Fibroblast of pulmonary artery (primary cell): ENCODE measurements around the gene TSEN15.

Source experiments
- DNase-seq: peaks from one replicate; pipeline ENCODE4 v3.0.0-alpha.2; 2010; ENCODE audit warnings: low read depth
- H3K4me3 ChIP-seq: replicated peaks from 2 replicates; pipeline ENCODE4 v1.5.1; 2011; ENCODE audit warnings: low read depth, mild to moderate bottlenecking, control low read depth, low read length, moderate library complexity
- CTCF ChIP-seq: IDR thresholded peaks from 2 replicates; pipeline ENCODE4 v1.5.1; 2011; ENCODE audit warnings: mild to moderate bottlenecking, control low read depth, low read length, inconsistent platforms; ENCODE audit errors: missing control alignments

The TSEN15 gene

GRCh38 chr1:184075055-184076029 lies 23.8 kb downstream of the TSEN15 start:
- no peak overlapping the region for H3K4me3 ChIP-seq
- TF ChIP-seq CTCF: peak; percentile 65
- peak; percentile 83 for DNase-seq

- H3K4me3 ChIP-seq: no peak overlapping the region
- no peak for TF ChIP-seq CTCF
These were observed 27.2 kb downstream of the TSEN15 start for GRCh38 chr1:184078564-184079249.

GRCh38 chr1:184080309-184080708 lies 28.8 kb downstream of the TSEN15 start:
- H3K4me3 ChIP-seq: no peak overlapping the region
- TF ChIP-seq CTCF: no peak
- DNase-seq: no peak

More at GRCh38 chr1:184078564-184079249, 27.2 kb downstream of the TSEN15 start:
- peak; percentile 16 for DNase-seq

- no peak for TF ChIP-seq CTCF
- no peak for DNase-seq
- H3K4me3 ChIP-seq: no peak overlapping the region
These were observed 31.2 kb downstream of the TSEN15 start for GRCh38 chr1:184082541-184083415.

- no peak overlapping the region for H3K4me3 ChIP-seq
- no peak for TF ChIP-seq CTCF
- no peak for DNase-seq
These were observed 34.1 kb downstream of the TSEN15 start for GRCh38 chr1:184085667-184086066.

- DNase-seq: no peak
- no peak for TF ChIP-seq CTCF
- H3K4me3 ChIP-seq: no peak overlapping the region
These were observed 36.5 kb downstream of the TSEN15 start for GRCh38 chr1:184088037-184088436.
